AG09319 (cell line): ENCODE results near the gene PLA2R1.

Source experiments
- DNase-seq: peaks from one replicate; pipeline ENCODE4 v3.0.0-alpha.2; 2010; ENCODE audit warnings: low read depth; ENCODE audit errors: extremely low read depth
- CTCF ChIP-seq: IDR thresholded peaks from 2 replicates; pipeline ENCODE4 v1.5.1; 2011; ENCODE audit warnings: low read depth, mild to moderate bottlenecking, inconsistent platforms, low read length, moderate library complexity

PLA2R1 gene

GRCh38 chr2:160097326-160097725, 34.9 kb upstream of the PLA2R1 start:
- no peak for DNase-seq
- no peak for TF ChIP-seq CTCF

DNA sequence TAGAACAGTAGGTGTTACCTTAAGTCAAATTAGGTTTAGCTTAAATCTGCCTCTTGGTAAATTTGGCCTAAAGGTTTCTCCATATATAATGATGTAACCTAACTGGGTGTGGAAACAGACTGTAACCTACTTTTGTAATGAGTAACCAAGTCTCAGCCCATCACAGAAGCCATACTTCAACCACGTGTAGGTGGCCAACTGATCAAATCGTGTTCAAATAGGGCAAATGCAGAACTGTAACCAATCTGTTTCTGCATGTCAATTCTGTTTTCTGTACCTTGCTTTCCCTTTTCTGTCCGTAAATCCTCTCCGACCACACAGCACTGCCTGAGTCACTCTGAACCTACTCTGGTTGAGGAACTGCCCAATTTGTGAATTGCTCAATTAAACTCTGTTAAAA, 34.0 kb upstream of the PLA2R1 start:
- no peak for DNase-seq
- TF ChIP-seq CTCF, result no peak

DNA sequence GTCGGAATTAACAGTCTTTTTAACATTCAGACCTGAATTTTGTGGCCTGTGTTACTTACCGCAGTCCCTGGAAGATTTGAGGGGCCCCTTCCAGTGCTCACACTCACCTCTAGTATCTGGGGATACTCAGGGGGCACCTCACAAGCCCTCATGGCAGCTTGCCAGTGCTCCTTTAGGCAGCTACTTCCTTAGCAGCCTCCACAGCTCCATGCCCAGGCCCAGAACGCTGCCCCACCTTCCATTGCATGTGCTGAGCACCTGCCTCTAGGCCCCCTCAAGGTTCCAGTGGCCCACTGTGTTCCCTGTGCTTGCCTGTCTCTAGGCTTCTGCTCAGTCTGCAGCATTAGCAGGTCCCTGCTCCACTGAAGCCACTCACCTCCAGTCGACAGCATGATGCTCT, 30.0 kb upstream of the PLA2R1 start:
- DNase-seq, result no peak
- TF ChIP-seq CTCF, result no peak

DNA sequence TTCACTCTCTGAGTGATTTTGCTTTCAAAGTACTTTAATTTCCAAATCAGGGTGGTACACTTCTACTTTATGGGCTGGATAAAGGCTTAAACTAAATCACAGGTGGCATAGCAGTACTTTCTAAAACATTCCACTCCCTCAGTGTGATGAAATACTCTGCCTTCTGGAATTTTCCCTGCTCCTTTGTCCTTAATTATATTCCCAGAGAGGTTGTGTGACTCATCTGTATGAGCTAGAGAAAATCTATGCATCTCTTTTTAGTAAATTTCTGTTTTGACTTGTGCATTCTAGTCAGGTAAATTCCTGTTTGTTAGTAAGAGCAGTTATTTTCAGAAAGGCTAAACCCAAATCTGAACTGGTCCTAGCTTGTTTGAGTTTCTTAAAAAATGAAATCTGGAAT, 29.0 kb upstream of the PLA2R1 start:
- TF ChIP-seq CTCF, result no peak
- DNase-seq, result no peak

DNA sequence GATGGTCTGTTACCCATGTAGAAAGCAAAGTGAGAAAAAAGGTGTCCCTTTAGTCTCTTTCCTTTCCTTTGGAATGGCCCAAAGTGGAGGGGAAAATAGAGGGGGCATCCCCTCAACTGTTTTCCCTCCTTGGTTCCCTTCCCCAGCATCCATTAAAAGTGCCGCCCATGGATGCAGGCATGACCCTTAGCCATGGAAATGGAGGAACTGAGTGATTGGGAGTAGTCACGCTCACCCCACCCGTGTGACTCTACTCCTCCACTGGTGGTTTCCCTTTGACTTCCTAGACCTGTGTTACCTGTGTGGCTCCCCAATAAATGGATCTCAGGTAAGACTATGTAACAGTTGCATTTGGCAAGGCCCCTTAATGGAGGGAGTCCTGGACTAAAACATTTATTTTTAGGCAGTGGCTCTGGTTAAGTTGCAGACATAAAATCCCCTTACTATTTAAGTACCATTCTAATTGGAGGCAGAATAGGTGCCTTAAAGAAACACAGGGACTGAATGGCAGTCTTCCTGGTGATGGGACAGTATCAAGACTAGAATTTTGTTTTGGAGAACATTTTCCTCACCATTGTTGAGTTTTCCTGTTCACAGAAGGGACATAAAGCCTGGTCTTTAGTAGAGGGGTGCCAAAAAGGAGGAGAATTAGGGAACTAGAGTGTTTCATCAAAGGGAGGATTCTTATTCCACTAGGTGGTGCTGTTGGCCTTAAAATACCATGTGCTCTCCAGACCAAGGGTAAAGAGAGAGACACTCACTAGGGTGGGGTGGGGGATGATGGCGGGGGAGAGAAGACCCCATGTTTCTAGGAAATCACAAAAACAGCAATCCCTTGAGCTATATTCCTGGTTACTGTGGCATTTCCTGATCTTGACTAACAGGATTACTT, 25.7 kb upstream of the PLA2R1 start:
- TF ChIP-seq CTCF, result peak; percentile 4; the same call in 1 of the 2 replicates
- no peak for DNase-seq

- no peak for DNase-seq
- TF ChIP-seq CTCF, result peak; percentile 2
These were observed 23.2 kb upstream of the PLA2R1 start for GRCh38 chr2:160085662-160086061.

GRCh38 chr2:160077912-160078810, 15.7 kb upstream of the PLA2R1 start:
- no peak for TF ChIP-seq CTCF
- DNase-seq, result no peak
